GM19043 (cell line): ENCODE data around the gene CLPTM1.
"Not testable (repeated sequence)": the region's sequence is repeated elsewhere in the genome, so short reads cannot be mapped to it uniquely, and the experiment has no call there.

Source experiments
- ATAC-seq: cut with Tn5 transposase; IDR thresholded peaks from one replicate; pipeline ENCODE4 v1.9.1; 2021; ENCODE audit warnings: low read depth; ENCODE audit not compliant: unreplicated experiment

Gene CLPTM1, protein sequence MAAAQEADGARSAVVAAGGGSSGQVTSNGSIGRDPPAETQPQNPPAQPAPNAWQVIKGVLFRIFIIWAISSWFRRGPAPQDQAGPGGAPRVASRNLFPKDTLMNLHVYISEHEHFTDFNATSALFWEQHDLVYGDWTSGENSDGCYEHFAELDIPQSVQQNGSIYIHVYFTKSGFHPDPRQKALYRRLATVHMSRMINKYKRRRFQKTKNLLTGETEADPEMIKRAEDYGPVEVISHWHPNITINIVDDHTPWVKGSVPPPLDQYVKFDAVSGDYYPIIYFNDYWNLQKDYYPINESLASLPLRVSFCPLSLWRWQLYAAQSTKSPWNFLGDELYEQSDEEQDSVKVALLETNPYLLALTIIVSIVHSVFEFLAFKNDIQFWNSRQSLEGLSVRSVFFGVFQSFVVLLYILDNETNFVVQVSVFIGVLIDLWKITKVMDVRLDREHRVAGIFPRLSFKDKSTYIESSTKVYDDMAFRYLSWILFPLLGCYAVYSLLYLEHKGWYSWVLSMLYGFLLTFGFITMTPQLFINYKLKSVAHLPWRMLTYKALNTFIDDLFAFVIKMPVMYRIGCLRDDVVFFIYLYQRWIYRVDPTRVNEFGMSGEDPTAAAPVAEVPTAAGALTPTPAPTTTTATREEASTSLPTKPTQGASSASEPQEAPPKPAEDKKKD

DNA sequence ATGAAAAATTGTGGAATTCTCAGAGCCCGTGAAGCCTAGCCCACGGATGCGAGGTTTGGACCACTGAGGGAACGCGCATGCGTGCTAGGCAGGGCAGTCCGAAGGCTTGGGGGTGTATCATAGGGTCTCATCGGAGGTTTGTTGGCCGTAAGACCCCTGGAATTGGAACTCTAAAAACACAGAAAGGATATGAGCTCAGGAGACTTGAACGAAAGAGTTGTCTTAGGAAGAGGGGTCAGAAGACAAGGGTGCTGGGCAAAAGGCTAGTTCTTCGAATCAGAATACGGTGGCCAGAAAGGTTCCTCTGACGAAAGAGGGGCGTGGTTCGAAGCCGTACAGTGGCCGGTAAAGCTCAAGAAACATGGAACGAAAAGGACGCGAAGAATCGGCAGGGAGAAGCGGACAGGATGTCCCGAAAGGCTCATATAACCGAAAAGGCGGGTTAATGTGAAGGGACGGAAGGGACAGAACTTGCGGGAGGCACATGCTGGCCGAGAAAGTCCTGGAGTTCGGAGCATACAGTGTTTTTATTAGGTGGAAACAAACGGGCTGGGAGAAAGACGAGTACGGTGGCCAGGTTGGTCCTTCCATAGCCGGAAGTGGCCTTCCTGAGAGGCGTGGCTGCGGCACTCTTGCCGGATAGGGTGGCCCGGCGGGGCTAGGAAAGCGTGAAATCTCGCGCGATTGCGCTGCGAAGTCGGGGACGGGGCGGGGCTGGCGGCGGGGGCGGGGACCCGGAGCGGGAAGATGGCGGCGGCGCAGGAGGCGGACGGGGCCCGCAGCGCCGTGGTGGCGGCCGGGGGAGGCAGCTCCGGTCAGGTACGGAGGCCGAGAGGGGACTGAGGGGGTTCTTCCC, at the start of gene CLPTM1:
Gene CLPTM1, plus strand, starts transcription at position 732 of the 856 bp plus-strand sequence. Its CDS starts 16 bp downstream, at position 748.
- ATAC-seq = peak; percentile 71

DNA sequence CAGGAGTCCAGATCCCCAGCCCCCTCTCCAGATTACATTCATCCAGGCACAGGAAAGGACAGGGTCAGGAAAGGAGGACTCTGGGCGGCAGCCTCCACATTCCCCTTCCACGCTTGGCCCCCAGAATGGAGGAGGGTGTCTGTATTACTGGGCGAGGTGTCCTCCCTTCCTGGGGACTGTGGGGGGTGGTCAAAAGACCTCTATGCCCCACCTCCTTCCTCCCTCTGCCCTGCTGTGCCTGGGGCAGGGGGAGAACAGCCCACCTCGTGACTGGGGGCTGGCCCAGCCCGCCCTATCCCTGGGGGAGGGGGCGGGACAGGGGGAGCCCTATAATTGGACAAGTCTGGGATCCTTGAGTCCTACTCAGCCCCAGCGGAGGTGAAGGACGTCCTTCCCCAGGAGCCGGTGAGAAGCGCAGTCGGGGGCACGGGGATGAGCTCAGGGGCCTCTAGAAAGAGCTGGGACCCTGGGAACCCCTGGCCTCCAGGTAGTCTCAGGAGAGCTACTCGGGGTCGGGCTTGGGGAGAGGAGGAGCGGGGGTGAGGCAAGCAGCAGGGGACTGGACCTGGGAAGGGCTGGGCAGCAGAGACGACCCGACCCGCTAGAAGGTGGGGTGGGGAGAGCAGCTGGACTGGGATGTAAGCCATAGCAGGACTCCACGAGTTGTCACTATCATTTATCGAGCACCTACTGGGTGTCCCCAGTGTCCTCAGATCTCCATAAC, 49.6 kb upstream of the CLPTM1 start, which contains the start of gene APOE:
Gene APOE, plus strand, starts transcription at position 360 of the 724 bp plus-strand sequence. CDS start 829 bp downstream, outside the sequence.
- ATAC-seq = no peak

DNA sequence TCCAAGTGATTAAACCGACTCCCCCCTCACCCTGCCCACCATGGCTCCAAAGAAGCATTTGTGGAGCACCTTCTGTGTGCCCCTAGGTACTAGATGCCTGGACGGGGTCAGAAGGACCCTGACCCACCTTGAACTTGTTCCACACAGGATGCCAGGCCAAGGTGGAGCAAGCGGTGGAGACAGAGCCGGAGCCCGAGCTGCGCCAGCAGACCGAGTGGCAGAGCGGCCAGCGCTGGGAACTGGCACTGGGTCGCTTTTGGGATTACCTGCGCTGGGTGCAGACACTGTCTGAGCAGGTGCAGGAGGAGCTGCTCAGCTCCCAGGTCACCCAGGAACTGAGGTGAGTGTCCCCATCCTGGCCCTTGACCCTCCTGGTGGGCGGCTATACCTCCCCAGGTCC, 47.6 kb upstream of the CLPTM1 start:
- ATAC-seq = no peak

DNA sequence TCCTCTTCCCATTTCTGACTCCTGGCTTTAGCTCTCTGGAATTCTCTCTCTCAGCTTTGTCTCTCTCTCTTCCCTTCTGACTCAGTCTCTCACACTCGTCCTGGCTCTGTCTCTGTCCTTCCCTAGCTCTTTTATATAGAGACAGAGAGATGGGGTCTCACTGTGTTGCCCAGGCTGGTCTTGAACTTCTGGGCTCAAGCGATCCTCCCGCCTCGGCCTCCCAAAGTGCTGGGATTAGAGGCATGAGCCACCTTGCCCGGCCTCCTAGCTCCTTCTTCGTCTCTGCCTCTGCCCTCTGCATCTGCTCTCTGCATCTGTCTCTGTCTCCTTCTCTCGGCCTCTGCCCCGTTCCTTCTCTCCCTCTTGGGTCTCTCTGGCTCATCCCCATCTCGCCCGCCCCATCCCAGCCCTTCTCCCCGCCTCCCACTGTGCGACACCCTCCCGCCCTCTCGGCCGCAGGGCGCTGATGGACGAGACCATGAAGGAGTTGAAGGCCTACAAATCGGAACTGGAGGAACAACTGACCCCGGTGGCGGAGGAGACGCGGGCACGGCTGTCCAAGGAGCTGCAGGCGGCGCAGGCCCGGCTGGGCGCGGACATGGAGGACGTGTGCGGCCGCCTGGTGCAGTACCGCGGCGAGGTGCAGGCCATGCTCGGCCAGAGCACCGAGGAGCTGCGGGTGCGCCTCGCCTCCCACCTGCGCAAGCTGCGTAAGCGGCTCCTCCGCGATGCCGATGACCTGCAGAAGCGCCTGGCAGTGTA, 46.9 kb upstream of the CLPTM1 start:
- no peak for ATAC-seq

DNA sequence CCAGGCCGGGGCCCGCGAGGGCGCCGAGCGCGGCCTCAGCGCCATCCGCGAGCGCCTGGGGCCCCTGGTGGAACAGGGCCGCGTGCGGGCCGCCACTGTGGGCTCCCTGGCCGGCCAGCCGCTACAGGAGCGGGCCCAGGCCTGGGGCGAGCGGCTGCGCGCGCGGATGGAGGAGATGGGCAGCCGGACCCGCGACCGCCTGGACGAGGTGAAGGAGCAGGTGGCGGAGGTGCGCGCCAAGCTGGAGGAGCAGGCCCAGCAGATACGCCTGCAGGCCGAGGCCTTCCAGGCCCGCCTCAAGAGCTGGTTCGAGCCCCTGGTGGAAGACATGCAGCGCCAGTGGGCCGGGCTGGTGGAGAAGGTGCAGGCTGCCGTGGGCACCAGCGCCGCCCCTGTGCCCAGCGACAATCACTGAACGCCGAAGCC, 46.3 kb upstream of the CLPTM1 start:
- no peak for ATAC-seq

DNA sequence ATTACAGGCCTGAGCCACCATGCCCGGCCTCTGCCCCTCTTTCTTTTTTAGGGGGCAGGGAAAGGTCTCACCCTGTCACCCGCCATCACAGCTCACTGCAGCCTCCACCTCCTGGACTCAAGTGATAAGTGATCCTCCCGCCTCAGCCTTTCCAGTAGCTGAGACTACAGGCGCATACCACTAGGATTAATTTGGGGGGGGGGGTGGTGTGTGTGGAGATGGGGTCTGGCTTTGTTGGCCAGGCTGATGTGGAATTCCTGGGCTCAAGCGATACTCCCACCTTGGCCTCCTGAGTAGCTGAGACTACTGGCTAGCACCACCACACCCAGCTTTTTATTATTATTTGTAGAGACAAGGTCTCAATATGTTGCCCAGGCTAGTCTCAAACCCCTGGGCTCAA, 45.4 kb upstream of the CLPTM1 start:
- ATAC-seq = no peak

DNA sequence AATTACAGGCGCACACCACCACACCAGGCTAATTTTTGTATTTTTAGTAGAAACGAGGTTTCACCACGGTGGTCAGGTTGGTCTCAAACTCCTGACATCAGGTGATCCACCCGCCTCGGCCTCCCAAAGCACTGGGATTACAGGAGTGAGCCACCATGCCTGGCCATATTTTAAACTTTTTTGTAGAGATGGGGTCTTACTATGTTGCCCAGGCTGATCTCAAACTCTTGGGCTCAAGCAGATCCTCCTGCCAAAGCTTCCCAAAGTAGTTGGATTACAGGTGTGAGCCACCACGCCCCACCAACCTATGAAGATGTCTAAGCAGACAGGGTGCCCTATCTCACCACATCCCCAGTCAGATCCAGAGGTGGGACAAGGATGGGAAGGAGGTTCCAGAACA, 43.3 kb upstream of the CLPTM1 start:
- not testable (repeated sequence) for ATAC-seq

DNA sequence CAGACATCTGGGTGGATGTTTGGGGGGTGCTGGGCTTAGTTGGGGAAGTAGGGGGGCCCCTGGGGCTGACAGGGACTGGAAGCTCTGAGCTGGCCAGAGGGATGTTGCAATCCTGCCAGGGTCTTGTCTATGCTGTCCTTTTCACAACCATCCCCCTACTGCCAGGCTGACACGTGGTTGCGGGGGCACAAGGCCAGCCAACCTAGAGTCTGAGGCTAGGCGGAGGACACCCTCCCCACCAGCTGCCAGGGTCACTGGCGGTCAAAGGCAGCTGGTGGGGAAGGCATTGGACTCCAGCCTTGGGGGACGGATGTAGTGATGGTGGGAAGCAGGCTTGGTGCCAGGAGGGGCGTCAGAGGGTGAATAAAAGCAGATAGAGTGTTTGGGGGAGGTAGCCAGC, 42.3 kb upstream of the CLPTM1 start:
- ATAC-seq = no peak

DNA sequence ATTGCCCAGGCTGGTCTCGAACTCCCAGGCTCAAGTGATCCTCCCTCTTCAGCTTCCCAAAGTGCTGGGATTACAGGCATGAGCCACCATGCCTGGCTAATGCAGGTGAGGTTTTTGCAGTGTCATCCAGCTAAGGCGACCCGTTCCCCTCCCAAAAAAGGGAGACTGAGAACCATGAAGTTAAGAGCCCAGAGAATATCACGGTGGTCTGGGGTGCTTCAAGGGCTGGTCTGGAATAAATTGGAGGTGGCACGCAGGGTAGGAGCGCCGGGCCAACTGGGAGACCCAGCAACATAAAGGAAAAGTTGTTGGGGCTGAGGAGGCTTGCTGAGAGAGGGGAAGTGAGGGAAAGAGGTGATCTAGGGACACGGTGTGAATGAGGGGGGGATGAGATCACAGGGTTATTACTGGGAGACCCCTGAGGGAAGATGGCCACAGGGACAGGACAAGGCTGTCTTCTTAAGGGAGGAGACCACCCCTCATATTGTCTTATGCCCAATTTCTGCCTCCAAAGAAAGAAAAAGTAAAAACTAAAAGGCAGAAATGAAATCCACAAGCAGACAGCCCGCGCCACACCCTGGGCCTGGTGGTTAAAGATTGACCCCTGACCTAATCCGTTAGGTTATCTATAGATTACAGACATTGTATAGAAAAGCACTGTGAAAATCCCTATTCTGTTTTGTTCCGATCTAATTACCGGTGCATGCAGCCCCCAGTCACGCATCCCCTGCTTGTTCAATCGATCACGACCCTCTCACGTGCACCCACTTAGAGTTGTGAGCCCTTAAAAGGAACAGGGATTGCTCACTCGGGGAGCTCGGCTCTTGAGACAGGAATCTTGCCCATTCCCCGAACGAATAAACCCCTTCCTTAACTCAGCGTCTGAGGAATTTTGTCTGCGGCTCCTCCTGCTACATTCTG, 41.4 kb upstream of the CLPTM1 start:
- not testable (repeated sequence) for ATAC-seq

DNA sequence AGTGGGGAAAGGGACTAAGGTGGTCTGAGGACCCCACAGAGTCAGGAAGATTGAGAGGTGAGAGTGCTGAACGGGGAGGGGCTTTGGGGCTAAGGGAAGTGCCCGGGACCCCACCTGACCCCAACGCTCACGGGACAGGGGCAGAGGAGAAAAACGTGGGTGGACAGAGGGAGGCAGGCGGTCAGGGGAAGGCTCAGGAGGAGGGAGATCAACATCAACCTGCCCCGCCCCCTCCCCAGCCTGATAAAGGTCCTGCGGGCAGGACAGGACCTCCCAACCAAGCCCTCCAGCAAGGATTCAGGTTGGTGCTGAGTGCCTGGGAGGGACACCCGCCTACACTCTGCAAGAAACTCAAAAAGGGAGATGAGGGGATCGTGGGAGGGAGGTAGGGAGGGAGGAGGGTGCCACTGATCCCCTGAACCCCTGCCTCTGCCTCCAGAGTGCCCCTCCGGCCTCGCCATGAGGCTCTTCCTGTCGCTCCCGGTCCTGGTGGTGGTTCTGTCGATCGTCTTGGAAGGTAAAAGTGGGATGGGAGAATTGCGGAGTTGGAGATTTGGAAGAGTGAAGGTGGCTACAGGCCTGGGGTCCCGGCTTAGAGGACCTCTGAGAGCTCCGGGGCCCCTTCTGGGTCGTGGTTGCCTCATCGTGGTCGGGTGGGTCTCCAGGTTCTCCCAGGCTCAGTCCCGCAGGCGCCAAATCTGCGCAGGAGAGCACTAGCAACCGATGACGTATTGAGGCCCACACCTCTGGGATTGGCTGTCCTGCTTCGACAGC, 40.6 kb upstream of the CLPTM1 start, which contains the start of gene APOC1:
Gene APOC1, plus strand, starts transcription at position 176 of the 774 bp plus-strand sequence. Its CDS starts 284 bp downstream, at position 460.
- peak; percentile 97 for ATAC-seq

DNA sequence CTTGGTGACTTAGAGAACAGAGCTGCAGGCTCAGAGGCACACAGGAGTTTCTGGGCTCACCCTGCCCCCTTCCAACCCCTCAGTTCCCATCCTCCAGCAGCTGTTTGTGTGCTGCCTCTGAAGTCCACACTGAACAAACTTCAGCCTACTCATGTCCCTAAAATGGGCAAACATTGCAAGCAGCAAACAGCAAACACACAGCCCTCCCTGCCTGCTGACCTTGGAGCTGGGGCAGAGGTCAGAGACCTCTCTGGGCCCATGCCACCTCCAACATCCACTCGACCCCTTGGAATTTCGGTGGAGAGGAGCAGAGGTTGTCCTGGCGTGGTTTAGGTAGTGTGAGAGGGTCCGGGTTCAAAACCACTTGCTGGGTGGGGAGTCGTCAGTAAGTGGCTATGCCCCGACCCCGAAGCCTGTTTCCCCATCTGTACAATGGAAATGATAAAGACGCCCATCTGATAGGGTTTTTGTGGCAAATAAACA, 30.9 kb upstream of the CLPTM1 start:
- no peak for ATAC-seq

DNA sequence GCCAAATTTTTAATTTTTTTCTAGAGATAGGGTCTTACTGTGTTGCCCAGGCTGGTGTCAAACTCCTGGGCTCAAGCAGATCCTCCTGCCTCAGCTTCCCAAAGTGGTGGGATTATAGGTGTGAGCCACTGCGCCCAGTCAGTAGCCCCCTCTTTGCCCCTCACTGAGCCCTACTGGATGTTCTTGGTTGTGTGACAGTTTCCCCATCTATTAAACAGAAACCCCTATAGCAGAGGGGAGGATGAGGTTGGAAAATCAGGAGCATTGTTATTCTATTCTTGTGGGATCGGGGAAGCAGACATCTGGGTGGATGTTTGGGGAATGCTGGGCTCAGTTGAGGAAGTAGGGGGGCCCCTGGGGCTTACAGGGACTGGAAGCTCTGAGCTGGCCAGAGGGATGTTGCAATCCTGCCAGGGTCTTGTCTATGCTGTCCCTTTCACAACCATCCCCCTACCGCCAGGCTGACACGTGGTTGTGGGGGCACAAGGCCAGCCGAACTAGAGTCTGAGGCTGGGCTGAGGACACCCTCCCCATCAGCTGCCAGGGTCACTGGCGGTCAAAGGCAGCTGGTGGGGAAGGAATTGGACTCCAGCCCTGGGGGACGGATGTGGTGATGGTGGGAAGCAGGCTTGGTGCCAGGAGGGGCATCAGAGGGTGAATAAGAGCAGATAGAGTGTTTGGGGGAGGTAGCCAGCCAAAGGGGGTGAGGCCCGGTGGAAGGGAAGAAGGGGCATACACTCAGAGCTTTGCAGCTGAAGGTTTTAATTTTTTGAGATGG, 29.9 kb upstream of the CLPTM1 start:
- no peak for ATAC-seq

DNA sequence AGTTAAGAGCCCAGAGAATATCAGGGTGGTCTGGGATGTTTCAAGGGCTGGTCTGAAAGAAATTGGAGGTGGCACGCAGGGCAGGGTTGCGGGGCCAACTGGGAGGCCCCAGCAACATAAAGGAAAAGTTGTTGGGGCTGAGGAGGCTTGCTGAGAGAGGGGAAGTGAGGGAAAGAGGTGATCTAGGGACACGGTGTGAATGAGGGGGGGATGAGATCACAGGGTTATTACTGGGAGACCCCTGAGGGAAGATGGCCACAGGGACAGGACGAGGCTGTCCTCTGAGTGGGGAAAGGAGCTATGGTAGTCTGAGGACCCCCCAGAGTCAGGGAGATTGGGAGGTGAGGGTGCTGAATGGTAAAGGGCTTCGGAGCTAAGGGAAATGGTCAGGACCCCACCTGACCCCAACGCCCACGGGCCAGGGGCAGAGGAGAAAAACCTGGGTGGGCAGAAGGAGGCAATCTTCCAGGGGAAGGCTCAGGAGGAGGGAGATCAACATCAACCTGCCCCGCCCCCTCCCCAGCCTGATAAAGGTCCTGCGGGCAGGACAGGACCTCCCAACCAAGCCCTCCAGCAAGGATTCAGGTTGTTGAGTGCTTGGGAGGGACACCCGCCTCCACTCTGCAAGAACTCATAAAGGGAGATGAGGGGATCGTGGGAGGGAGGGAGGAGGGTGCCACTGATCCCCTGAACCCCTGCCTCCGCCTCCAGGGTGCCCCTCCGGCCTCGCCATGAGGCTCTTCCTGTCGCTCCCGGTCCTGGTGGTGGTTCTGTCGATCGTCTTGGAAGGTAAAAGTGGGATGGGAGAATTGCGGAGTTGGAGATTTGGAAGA, 28.7 kb upstream of the CLPTM1 start:
- not testable (repeated sequence) for ATAC-seq

DNA sequence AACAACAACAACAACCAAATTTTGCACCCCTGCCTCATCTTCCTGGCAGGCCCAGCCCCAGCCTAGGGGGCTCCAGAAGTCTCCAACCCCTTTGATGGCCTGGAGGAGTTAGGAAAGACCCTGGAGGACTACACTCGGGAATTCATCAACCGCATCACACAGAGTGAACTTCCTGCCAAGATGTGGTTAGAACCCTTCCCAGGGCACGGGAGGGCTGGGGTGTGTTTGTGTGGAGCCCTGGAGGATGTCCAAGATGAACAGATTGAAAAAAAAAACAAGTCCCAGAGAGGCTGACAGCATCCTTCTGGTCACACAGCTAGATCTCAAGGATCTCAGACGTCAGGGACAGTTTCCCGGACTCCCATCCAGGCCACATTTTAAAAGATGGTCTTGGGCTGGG, 27.4 kb upstream of the CLPTM1 start:
- ATAC-seq = no peak

DNA sequence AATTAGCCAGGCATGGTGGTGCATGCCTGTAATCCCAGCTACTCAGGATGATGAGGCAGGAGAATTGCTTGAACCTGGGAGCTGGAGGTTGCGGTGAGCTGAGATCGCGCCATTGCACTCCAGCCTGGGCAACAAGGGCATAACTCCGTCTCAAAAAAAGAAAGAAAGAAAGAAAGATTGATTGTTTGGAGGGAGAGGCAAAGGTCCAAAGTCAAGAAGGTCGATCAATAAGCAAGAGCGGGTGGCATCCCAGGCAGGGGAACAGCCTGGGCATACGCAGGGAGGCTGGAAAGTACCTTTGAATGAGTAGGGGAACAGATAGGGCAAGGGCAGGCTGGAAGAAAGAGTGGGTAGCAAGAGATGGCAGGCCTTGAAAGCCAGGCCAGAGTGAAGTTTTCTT, 25.1 kb upstream of the CLPTM1 start:
- ATAC-seq = no peak

DNA sequence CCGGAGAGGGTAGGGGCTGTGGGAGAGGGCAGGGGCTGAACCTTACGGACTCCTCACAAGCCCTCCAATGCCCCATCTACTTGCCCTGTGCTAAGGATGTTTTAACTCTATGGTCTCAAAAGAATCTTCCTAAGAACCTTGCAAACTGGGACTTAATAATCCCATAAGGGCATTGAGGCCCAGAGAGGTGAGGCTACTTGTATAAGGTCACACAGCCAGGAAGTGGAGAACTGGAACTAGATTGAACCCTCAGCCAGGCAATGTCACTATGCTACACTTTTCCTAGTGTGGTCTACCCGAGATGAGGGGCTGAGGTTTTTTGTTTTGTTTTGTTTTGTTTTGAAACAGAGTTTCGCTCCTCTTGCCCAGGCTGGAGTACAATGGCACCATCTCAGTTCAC, 23.6 kb upstream of the CLPTM1 start:
- no peak for ATAC-seq
